DOHH2 (cell line): ENCODE results near the gene PIWIL4.

Experiments
- H3F3A ChIP-seq: fragments of 200-600 bp; sonication (generic), shearing (Covaris generic); 2 replicates; pipeline ENCODE4 v1.6.0; 2016; ENCODE audit warnings: antibody characterized with exemption, mild to moderate bottlenecking; ENCODE audit not compliant: control insufficient read depth, insufficient read depth
- H3K27ac ChIP-seq: fragments of 200-600 bp; sonication (generic); 2 replicates; pipeline ENCODE4 v1.5.1; 2014; ENCODE audit warnings: low read depth, mild to moderate bottlenecking, low read length, moderate library complexity
- H3K27me3 ChIP-seq: fragments of 200-600 bp; sonication (generic); 2 replicates; pipeline ENCODE4 v1.6.1; 2014; ENCODE audit warnings: mild to moderate bottlenecking, low read length, mixed read lengths; ENCODE audit not compliant: control insufficient read depth
- H3K36me3 ChIP-seq: fragments of 200-600 bp; sonication (generic); 2 replicates; pipeline ENCODE4 v1.6.1; 2014; ENCODE audit warnings: mild to moderate bottlenecking, low read length, moderate library complexity, mixed read lengths; ENCODE audit not compliant: control insufficient read depth
- H3K4me1 ChIP-seq: fragments of 200-600 bp; sonication (generic); 2 replicates; pipeline ENCODE4 v1.6.1; 2014; ENCODE audit warnings: mild to moderate bottlenecking, low read length, mixed read lengths; ENCODE audit not compliant: control insufficient read depth
- H3K4me2 ChIP-seq: fragments of 200-600 bp; sonication (generic); 2 replicates; pipeline ENCODE4 v1.6.0; 2014; ENCODE audit warnings: mild to moderate bottlenecking, low read length, moderate library complexity
- H3K4me3 ChIP-seq: fragments of 200-600 bp; sonication (generic); 2 replicates; pipeline ENCODE4 v1.5.1; 2014; ENCODE audit warnings: mild to moderate bottlenecking, low read length, mixed read lengths
- H3K79me2 ChIP-seq: fragments of 200-600 bp; sonication (generic); 2 replicates; pipeline ENCODE4 v1.6.1; 2014; ENCODE audit warnings: mild to moderate bottlenecking, low read length, mixed read lengths; ENCODE audit not compliant: control insufficient read depth
- H3K9me2 ChIP-seq: fragments of 200-600 bp; sonication (generic); replicated peaks from 2 replicates; pipeline ENCODE4 v1.6.1; 2014; ENCODE audit warnings: mild to moderate bottlenecking, low read length, mixed read lengths; ENCODE audit not compliant: control insufficient read depth
- H3K9me3 ChIP-seq: fragments of 200-600 bp; sonication (generic); 2 replicates; pipeline ENCODE4 v1.6.1; 2014; ENCODE audit warnings: antibody characterized with exemption, low read length, mixed read lengths; ENCODE audit not compliant: control insufficient read depth, insufficient read depth
- H4K20me1 ChIP-seq: fragments of 200-600 bp; sonication (generic); 2 replicates; pipeline ENCODE4 v1.6.0; 2014; ENCODE audit warnings: low read depth, mild to moderate bottlenecking, antibody characterized with exemption, low read length, moderate library complexity; ENCODE audit not compliant: control insufficient read depth, insufficient read depth
- CTCF ChIP-seq: fragments of 200-600 bp; sonication (generic); IDR thresholded peaks from one replicate; pipeline ENCODE4 v1.5.1; 2014; ENCODE audit warnings: antibody characterized with exemption, mild to moderate bottlenecking, low read depth, low read length; ENCODE audit not compliant: poor library complexity, severe bottlenecking
- EZH2phosphoT487 ChIP-seq: fragments of 200-600 bp; sonication (generic); IDR thresholded peaks from 2 replicates; pipeline ENCODE4 v1.6.1; 2017; ENCODE audit warnings: borderline replicate concordance, mild to moderate bottlenecking, antibody characterized with exemption, low read length, moderate library complexity, mixed read lengths

Gene PIWIL4

GRCh38 chr11:94648789-94649188 lies 81.6 kb downstream of the PIWIL4 start:
- H3K79me2 ChIP-seq, result no peaks in the 10 kb centered on the region
- H3K9me2 ChIP-seq, result no peaks in the 10 kb centered on the region
- no peak overlapping the region for H3K4me3 ChIP-seq
- no peaks in the 10 kb centered on the region for H3K4me1 ChIP-seq
- H3K4me2 ChIP-seq, result no peak overlapping the region
- peaks cover 3% of the 10 kb centered on the region; the same call in 1 of the 2 replicates for H3K27me3 ChIP-seq
- no peak for TF ChIP-seq EZH2phosphoT487
- no peak for TF ChIP-seq CTCF
- H3K27ac ChIP-seq, result no peak overlapping the region
- no peaks in the 10 kb centered on the region for H3F3A ChIP-seq
- H3K9me3 ChIP-seq, result no peaks in the 10 kb centered on the region
- no peaks in the 10 kb centered on the region for H3K36me3 ChIP-seq
- no peaks in the 10 kb centered on the region for H4K20me1 ChIP-seq

- Histone ChIP-seq H3K4me1 (no peaks in the 10 kb centered on the region), H3K36me3 (no peaks in the 10 kb centered on the region), H3K9me3 (no peaks in the 10 kb centered on the region), H4K20me1 (no peaks in the 10 kb centered on the region), H3K4me3 (no peak overlapping the region), H3K79me2 (no peaks in the 10 kb centered on the region), H3K9me2 (no peaks in the 10 kb centered on the region), H3K4me2 (no peak overlapping the region), H3K27ac (no peak overlapping the region), H3F3A (no peaks in the 10 kb centered on the region), H3K27me3 (peaks cover 3% of the 10 kb centered on the region; the same call in 1 of the 2 replicates)
- TF ChIP-seq EZH2phosphoT487 (no peak), CTCF (no peak)
Measured at GRCh38 chr11:94649254-94649653, 82.1 kb downstream of the PIWIL4 start.

- Histone ChIP-seq H3K27me3 (peaks cover 3% of the 10 kb centered on the region; the same call in 1 of the 2 replicates), H3F3A (no peaks in the 10 kb centered on the region), H3K36me3 (no peaks in the 10 kb centered on the region), H3K9me3 (no peaks in the 10 kb centered on the region), H3K27ac (no peak overlapping the region), H3K4me2 (no peak overlapping the region), H3K79me2 (no peaks in the 10 kb centered on the region), H4K20me1 (no peaks in the 10 kb centered on the region), H3K4me3 (no peak overlapping the region), H3K9me2 (no peaks in the 10 kb centered on the region), H3K4me1 (no peaks in the 10 kb centered on the region)
- no peak for TF ChIP-seq EZH2phosphoT487
- TF ChIP-seq CTCF, result no peak
Measured at GRCh38 chr11:94649964-94650623, 82.9 kb downstream of the PIWIL4 start.
